SIG-M5 (cell line): ENCODE measurements around the gene PTPN20.

Experiments
- DNase-seq: peaks from one replicate; lab custom pipeline; 2025; lab: John Stamatoyannopoulos, UW

PTPN20 gene

DNA sequence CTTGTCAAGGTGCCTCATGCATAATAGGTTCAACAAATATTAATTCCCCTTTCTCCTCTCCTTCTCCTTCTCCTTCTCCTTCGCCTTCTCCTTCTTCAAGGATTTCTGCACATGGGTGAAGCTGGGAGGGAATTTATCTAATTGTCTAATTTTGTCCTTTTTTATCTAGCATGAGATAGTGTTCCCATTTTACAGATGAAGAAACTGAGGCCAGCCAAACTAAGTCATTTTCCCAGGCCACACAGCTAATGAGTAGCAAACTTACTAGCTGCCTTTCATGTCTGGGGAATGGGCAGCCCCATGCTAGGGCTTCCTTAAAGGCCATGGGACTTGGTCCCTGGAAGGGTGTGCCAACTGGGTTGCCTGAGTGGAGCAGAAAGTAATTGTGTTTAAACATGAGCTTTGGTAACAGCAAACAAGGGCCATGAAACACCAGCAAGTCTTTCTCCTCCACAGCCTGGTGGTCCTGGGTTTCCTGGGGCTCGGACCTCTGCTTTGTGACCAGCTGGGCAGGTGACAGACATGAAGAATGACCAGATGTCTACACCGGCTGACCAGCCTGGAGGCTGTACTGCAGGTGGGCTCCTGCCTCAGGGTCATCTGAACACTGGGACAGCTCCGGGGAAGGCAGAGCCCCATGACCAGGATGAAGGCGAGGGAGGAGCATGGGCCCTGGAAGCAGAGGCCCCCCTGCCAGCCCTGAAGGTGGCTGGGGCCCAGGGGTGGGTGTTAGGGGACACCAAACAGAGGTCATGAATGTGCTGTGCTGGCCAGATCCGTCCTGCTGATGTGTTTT lies 138.0 kb downstream of the PTPN20 start:
- DNase-seq = no peak

DNA sequence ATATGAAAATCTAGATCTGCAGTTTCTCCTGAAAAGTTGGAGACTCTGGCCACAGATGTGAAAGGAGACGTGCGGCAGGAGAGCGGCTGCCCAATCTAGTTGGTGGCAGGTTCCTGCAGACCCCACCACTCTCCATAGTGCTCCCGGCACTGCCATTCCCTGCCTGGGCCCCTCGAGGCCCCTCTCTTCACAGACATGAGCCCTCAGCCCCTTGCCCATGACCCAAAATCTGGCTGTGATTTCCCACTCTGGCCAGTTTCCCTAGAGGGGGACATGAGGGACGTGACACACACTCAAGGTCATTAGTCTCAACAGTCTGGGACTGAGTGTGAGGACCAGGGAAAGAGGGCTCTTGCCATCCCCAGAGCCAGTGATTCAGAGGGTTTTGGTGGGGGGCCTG lies 138.7 kb downstream of the PTPN20 start:
- no peak for DNase-seq

DNA sequence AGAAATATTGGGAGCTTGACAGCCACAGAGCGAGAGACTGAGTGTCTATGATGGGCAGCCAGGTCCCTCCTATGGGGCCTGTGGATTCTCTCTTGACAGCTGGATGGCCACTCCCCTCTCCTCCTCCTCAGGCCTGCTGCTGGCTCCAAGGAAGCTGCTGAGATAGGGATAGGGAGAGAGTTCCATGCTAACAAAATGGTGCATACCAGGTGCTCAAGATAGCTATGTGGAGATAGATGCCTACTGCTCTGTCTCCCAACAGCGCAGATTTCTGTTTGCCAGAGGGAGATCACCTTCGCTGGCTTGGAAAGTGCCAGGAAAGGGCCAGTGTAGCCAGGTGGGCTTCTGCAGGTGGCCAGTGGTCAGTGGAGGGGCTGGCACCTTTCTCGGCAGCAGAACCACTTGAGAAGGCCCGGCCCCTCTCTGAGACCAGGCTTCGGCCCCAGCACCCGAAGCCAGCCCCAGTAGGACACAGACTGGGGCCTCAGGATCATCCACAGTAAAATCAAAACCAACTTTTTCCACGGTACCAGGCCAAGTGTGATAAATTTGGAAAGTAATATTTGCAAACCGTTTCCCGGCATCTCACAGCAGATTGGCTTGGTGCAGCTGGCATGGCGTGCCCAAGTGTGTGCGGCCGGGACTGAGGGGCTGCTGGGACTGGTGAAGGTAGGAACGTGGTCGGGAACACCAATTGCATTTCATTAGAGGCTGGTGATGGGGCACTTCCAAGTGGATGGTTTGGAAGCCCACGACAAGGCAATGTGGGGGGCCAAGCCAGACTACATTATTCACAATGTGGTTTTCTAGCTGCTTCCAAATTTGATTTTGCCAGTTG lies 139.6 kb downstream of the PTPN20 start:
- DNase-seq = no peak

DNA sequence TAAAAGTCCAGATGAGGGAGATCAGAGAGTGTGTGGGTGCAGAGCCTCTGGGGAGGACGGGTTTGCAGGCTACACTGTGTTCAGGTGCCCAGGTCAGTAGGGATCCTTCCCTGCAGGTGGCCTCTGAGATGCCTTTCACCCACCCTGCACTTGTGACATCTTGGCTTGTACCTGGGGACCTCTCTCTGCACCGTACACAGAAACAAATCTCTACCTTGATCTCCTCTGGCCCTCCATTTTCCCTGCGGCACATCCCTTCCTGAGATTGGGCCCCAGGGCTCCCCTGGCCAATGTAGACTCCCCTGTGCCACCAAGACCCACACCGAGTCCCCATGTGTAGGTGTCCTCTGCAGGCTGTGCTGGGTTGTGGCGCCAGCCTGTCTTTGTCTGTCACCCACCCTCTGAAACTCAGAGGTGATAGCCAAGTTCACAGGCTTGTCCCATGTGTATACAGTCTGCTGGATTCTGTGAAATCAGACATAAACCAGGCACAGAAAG lies 140.6 kb downstream of the PTPN20 start:
- DNase-seq = no peak
